ENCODE measurements around the gene C10orf95.

- TF ChIP-seq CTCF (IDR thresholded peaks at IDR 0.05) (no peak), EP300 (IDR thresholded peaks at IDR 0.05) (no peak), POLR2AphosphoS5 (IDR thresholded peaks at IDR 0.05) (no peak)
These were observed 46.8 kb downstream of the C10orf95 start for GRCh38 chr10:102404361-102405107.

Measured in esophagus muscularis mucosa (tissue), 4 donors.